ENCODE measurements around the gene MRTO4. TPM values are rescaled to one million over a fixed set of nuclear protein-coding genes. Genes with fewer than 3 reads are reported as not detected.
"Not testable (repeated sequence)": the region's sequence is repeated elsewhere in the genome, so short reads cannot be mapped to it uniquely, and the experiment has no call there.

The MRTO4 gene
- polyA plus RNA-seq, 1 of the 3 experiments (the other 2 are of a cell fraction), result 48.4 TPM

DNA sequence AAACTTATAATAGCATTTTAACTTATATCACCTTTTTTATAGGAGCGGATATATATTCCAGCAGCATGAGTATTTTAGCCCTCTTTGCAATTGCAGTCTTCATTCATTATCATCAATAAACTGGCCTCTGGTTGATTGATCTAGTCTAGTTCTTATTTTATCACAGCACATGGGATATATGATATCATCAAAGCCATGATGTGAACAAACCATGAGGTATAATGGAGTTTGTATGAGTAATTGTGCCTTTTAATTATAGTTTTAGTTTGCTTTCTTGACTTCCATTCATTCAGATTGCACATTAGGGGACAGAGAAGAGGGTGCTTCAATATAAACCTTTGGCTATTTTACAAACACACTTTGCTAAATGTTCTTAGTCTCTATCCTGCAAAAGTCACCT lies 38.0 kb upstream of the MRTO4 start:
- H3K4me2 ChIP-seq, result no peak overlapping the region
- no peak for TF ChIP-seq RFX5 (IDR thresholded peaks at IDR 0.05; ENCODE audit: low read length)
- TF ChIP-seq RXRA (IDR thresholded peaks at IDR 0.05; ENCODE audit: borderline replicate concordance, low read depth), result no peak
- TF ChIP-seq, protein P1, sequence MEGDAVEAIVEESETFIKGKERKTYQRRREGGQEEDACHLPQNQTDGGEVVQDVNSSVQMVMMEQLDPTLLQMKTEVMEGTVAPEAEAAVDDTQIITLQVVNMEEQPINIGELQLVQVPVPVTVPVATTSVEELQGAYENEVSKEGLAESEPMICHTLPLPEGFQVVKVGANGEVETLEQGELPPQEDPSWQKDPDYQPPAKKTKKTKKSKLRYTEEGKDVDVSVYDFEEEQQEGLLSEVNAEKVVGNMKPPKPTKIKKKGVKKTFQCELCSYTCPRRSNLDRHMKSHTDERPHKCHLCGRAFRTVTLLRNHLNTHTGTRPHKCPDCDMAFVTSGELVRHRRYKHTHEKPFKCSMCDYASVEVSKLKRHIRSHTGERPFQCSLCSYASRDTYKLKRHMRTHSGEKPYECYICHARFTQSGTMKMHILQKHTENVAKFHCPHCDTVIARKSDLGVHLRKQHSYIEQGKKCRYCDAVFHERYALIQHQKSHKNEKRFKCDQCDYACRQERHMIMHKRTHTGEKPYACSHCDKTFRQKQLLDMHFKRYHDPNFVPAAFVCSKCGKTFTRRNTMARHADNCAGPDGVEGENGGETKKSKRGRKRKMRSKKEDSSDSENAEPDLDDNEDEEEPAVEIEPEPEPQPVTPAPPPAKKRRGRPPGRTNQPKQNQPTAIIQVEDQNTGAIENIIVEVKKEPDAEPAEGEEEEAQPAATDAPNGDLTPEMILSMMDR (IDR thresholded peaks at IDR 0.05), result no peak
- no peak for TF ChIP-seq SIN3A (IDR thresholded peaks at IDR 0.05; ENCODE audit: borderline replicate concordance, low read depth, low read length)
- no peak for TF ChIP-seq YY1 (IDR thresholded peaks at IDR 0.05; ENCODE audit: low read depth)
- ChIA-PET POLR2A (no interaction called here), CTCF (no interaction called here)
- peaks cover 19% of the 10 kb centered on the region for H3F3A ChIP-seq (replicated peaks; ENCODE audit: insufficient read depth)
- no peaks in the 10 kb centered on the region for H3K27me3 ChIP-seq (ENCODE audit: insufficient read depth)
- H3K9me3 ChIP-seq, result no peaks in the 10 kb centered on the region
- peaks cover 9% of the 10 kb centered on the region for H4K20me1 ChIP-seq (ENCODE audit: insufficient read depth)
- peaks cover 32 to 53% of the 10 kb centered on the region in 2 experiments for H3K36me3 ChIP-seq (replicated peaks in 1 of 2; ENCODE audit: control insufficient read depth in 1 of 2, insufficient read depth in 2 of 2, low read length in 1 of 2)
- 0 out of 4 replicates have a peak overlapping the region, but pooled peaks of 1 of the 2 experiments have one; percentile 37 for H3K27ac ChIP-seq (ENCODE audit: low read depth in 2 of 2, low read length in 1 of 2)
- no peak overlapping the region for H3K4me3 ChIP-seq (ENCODE audit: low read depth in 2 of 2, low read length in 1 of 2)
- WGBS (ENCODE audit: low lambda C conversion rate), result 100% methylated on average over 1 of the region's 1 CpG
- H3K4me1 ChIP-seq (ENCODE audit: control insufficient read depth in 1 of 2, insufficient read depth in 2 of 2, low read depth in 1 of 2, low read length in 1 of 2), result peaks cover 12 to 15% of the 10 kb centered on the region in 2 experiments; a peak in 3 of 4 replicates
- H3K79me2 ChIP-seq (ENCODE audit: insufficient read depth), result peaks cover 91% of the 10 kb centered on the region
- no peak for DNase-seq
- no peaks in the 10 kb centered on the region for H3K9me2 ChIP-seq
- H2AFZ ChIP-seq (ENCODE audit: low read depth), result no peak overlapping the region
- H3K9ac ChIP-seq, result no peak overlapping the region

DNA sequence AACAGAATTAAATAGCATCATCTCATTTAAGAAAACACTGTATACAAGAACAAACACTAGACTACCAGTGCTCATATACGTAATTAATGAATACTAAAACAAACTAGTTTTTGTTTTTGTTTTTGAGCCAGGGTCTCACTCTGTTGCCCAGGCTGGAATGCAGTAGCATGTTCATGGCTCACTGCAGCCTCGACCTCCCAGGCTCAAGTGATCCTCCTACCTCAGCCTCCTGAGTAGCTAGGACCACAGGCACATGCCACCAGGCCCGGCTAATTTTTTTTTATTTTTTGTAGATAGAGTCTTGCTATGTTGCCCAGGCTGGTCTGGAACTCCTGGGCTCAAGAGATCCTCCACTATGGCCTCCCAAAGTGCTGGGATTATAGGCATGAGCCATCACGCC lies 35.0 kb upstream of the MRTO4 start:
- peaks cover 61% of the 10 kb centered on the region for H3K79me2 ChIP-seq (ENCODE audit: insufficient read depth)
- 89% methylated on average over 4 of the region's 4 CpGs for WGBS (ENCODE audit: low lambda C conversion rate)

DNA sequence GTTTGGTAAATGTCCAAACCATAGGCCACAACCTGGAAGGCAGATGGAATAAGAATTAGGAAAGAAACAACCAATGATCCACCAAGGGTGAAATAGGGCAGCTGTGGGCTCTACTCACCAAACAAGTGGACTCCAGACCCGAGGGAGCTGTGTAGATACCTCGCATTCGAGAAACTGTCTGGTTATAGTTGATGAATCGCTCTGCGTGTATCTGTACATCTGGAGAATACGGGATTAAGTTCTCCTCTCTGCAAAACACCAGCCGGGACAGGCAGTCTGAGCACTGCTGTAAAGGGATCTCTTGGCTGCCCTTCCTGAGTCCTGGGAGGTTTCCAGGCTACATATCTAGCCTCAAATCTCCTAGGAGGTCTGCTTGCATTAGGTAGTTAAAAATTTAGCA lies 32.2 kb upstream of the MRTO4 start:
- peaks cover 54 to 66% of the 10 kb centered on the region in 2 experiments for H3K36me3 ChIP-seq (replicated peaks in 1 of 2; ENCODE audit: control insufficient read depth in 1 of 2, insufficient read depth in 2 of 2, low read length in 1 of 2)
- H3K27me3 ChIP-seq (ENCODE audit: insufficient read depth), result no peaks in the 10 kb centered on the region
- TF ChIP-seq FOSL2 (IDR thresholded peaks at IDR 0.05; ENCODE audit: borderline replicate concordance, low read depth) (no peak), TCF12 (IDR thresholded peaks at IDR 0.05) (no peak), FOXJ3 (CRISPR knock-in tag; IDR thresholded peaks at IDR 0.05) (no peak), EZH2phosphoT487 (IDR thresholded peaks at IDR 0.05; ENCODE audit: borderline replicate concordance, low read depth) (no peak), CHD2 (IDR thresholded peaks at IDR 0.05; ENCODE audit: low read length, partially characterized antibody) (no peak), JUND (IDR thresholded peaks at IDR 0.05) (no peak), RFX5 (IDR thresholded peaks at IDR 0.05; ENCODE audit: low read length) (no peak), SIN3A (IDR thresholded peaks at IDR 0.05; ENCODE audit: borderline replicate concordance, low read depth, low read length) (no peak), SMC3 (IDR thresholded peaks at IDR 0.05; ENCODE audit: low read depth, low read length) (no peak)
- TF ChIP-seq, protein P2, sequence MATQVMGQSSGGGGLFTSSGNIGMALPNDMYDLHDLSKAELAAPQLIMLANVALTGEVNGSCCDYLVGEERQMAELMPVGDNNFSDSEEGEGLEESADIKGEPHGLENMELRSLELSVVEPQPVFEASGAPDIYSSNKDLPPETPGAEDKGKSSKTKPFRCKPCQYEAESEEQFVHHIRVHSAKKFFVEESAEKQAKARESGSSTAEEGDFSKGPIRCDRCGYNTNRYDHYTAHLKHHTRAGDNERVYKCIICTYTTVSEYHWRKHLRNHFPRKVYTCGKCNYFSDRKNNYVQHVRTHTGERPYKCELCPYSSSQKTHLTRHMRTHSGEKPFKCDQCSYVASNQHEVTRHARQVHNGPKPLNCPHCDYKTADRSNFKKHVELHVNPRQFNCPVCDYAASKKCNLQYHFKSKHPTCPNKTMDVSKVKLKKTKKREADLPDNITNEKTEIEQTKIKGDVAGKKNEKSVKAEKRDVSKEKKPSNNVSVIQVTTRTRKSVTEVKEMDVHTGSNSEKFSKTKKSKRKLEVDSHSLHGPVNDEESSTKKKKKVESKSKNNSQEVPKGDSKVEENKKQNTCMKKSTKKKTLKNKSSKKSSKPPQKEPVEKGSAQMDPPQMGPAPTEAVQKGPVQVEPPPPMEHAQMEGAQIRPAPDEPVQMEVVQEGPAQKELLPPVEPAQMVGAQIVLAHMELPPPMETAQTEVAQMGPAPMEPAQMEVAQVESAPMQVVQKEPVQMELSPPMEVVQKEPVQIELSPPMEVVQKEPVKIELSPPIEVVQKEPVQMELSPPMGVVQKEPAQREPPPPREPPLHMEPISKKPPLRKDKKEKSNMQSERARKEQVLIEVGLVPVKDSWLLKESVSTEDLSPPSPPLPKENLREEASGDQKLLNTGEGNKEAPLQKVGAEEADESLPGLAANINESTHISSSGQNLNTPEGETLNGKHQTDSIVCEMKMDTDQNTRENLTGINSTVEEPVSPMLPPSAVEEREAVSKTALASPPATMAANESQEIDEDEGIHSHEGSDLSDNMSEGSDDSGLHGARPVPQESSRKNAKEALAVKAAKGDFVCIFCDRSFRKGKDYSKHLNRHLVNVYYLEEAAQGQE (IDR thresholded peaks at IDR 0.05; ENCODE audit: low read depth, low read length), result no peak
- 75% methylated on average over 7 of the region's 7 CpGs for WGBS (ENCODE audit: low lambda C conversion rate)
- ChIA-PET POLR2A (interaction anchor here (1.3 kb wide), 1 partner anchor 9 kb away, joined by 4 read pairs; the partner anchor contains the start of gene UBR4), CTCF (no interaction called here)
- H4K20me1 ChIP-seq (ENCODE audit: insufficient read depth), result no peaks in the 10 kb centered on the region
- H3K4me2 ChIP-seq, result no peak overlapping the region
- H3K9me2 ChIP-seq, result no peaks in the 10 kb centered on the region
- H3F3A ChIP-seq (replicated peaks; ENCODE audit: insufficient read depth), result peaks cover 18% of the 10 kb centered on the region
- DNase-seq, result no peak
- peaks cover 32% of the 10 kb centered on the region for H3K79me2 ChIP-seq (ENCODE audit: insufficient read depth)
- H3K4me1 ChIP-seq (ENCODE audit: control insufficient read depth in 1 of 2, insufficient read depth in 2 of 2, low read depth in 1 of 2, low read length in 1 of 2), result no peaks in the 10 kb centered on the region
- H3K4me3 ChIP-seq (ENCODE audit: low read depth in 2 of 2, low read length in 1 of 2), result no peak overlapping the region
- H3K27ac ChIP-seq (ENCODE audit: low read depth in 2 of 2, low read length in 1 of 2), result peak overlapping the region in 1 of 2 experiments; percentile 26; a peak in 2 of 4 replicates
- H3K9ac ChIP-seq, result no peak overlapping the region
- H3K9me3 ChIP-seq, result no peaks in the 10 kb centered on the region
- no peak overlapping the region for H2AFZ ChIP-seq (ENCODE audit: low read depth)

More for the DNA sequence above, 35.0 kb upstream of the MRTO4 start:
- H3K9ac ChIP-seq; H3K9me2 ChIP-seq; H4K20me1 ChIP-seq (ENCODE audit: insufficient read depth); H2AFZ ChIP-seq (ENCODE audit: low read depth); DNase-seq; H3K4me3 ChIP-seq (ENCODE audit: low read depth in 2 of 2, low read length in 1 of 2); POLR2A ChIA-PET; H3K27me3 ChIP-seq (ENCODE audit: insufficient read depth); H3K4me2 ChIP-seq; H3K9me3 ChIP-seq; H3K4me1 ChIP-seq (ENCODE audit: control insufficient read depth in 1 of 2, insufficient read depth in 2 of 2, low read depth in 1 of 2, low read length in 1 of 2); H3K27ac ChIP-seq (ENCODE audit: low read depth in 2 of 2, low read length in 1 of 2): not testable (repeated sequence)
- CTCF ChIA-PET, result interaction anchor here (1.4 kb wide), 1 partner anchor 24 kb away, joined by 7 read pairs; no protein-coding TSS in a partner anchor
- H3F3A ChIP-seq (replicated peaks; ENCODE audit: insufficient read depth), result peaks cover 22% of the 10 kb centered on the region
- peaks cover 59 to 70% of the 10 kb centered on the region in 2 experiments for H3K36me3 ChIP-seq (replicated peaks in 1 of 2; ENCODE audit: control insufficient read depth in 1 of 2, insufficient read depth in 2 of 2, low read length in 1 of 2)

Data from SK-N-SH (cell line).